K562 (cell line): Measurements from ENCODE around the gene NR2F2. TPM values are rescaled to one million over a fixed set of nuclear protein-coding genes. Genes with fewer than 3 reads are reported as not detected.
A peak's percentile ranks its signal among the peaks of the same experiment; 100 is the strongest.

Source experiments
- ATAC-seq: fragments of 200-7000 bp; cut with Tn5 transposase; 3 replicates; pipeline ENCODE4 v1.9.1; 2020; ENCODE audit warnings: moderate library complexity
- BruUV-seq: library from RNA; stranded (reverse); fragments of 400-500 nt; replicated peaks from 2 replicates; lab custom pipeline; 2021; lab: Mats Ljungman, UMichigan
- CTCF ChIA-PET: fragments of 300-600 bp; formaldehyde crosslinking; extraction: SDS; loops from one replicate; lab custom pipeline; 2021; ENCODE audit warnings: low intra/inter-chr PET ratio; lab: Yijun Ruan, JAX
- POLR2A ChIA-PET: fragments of 300-600, 350-650 bp; sonication (Branson Sonifier 250); formaldehyde crosslinking; extraction: SDS; loops from one replicate; lab custom pipeline; 2021; ENCODE audit warnings: antibody characterized with exemption, inconsistent platforms; lab: Yijun Ruan, JAX
- DNase-seq, 4 experiments: peaks; one replicate each; pipeline versions ENCODE4 v3.0.0 to v3.0.0-alpha.2; 2011 to 2018; ENCODE audit warnings: low spot score in 3 of 4, mixed read lengths in 3 of 4; ENCODE audit errors: extremely low read depth in 1 of 4
- FAIRE-seq: peaks from 2 replicates; lab custom pipeline; 2011; peaks lifted over from hg19 to GRCh38; lab: Jason Lieb, UNC
- H2AFZ ChIP-seq: 2 replicates; pipeline ENCODE4 v1.6.0; 2011; ENCODE audit warnings: low read depth, low read length, control low read depth, inconsistent platforms
- H3K27ac ChIP-seq: fragments of 200-600 bp; 3 replicates; pipeline ENCODE4 v1.8.0; 2011; ENCODE audit warnings: low read depth, mild to moderate bottlenecking, control low read depth, inconsistent platforms, low read length, moderate library complexity, mixed read lengths; ENCODE audit errors: extremely low read depth
- H3K27me3 ChIP-seq, 2 experiments: fragments of 300-600 bp in 1 of 2; 2 replicates in 1 of 2; 3 replicates in 1 of 2; pipeline versions ENCODE4 v1.6.0 to v1.8.0; 2011; ENCODE audit warnings: inconsistent platforms in 2 of 2, low read length in 2 of 2, mild to moderate bottlenecking in 1 of 2, mixed read lengths in 1 of 2, moderate library complexity in 1 of 2; ENCODE audit not compliant: control insufficient read depth in 2 of 2, insufficient read depth in 2 of 2
- H3K36me3 ChIP-seq: fragments of 300-600 bp; 3 replicates; pipeline ENCODE4 v1.8.0; 2011; ENCODE audit warnings: mild to moderate bottlenecking, low read length, inconsistent platforms; ENCODE audit not compliant: control insufficient read depth, insufficient read depth
- H3K4me1 ChIP-seq, 2 experiments: fragments of 200-600 bp in 1 of 2; replicated peaks in 1 of 2; 2 replicates in 1 of 2; 3 replicates in 1 of 2; pipeline versions ENCODE4 v1.5.1 to v1.8.0; 2011; ENCODE audit warnings: inconsistent platforms in 2 of 2, low read length in 2 of 2, mild to moderate bottlenecking in 1 of 2, mixed read lengths in 1 of 2, moderate library complexity in 1 of 2; ENCODE audit not compliant: control insufficient read depth in 2 of 2, insufficient read depth in 2 of 2
- H3K4me2 ChIP-seq: 2 replicates; pipeline ENCODE4 v1.6.1; 2011; ENCODE audit warnings: low read length, control low read depth, inconsistent platforms, mixed read lengths; ENCODE audit not compliant: insufficient read depth
- H3K4me3 ChIP-seq: fragments of 200-600 bp; sonication (generic), shearing (Covaris generic); 2 replicates; pipeline ENCODE4 v1.5.1; 2016; ENCODE audit warnings: control low read depth, inconsistent platforms
- H3K79me2 ChIP-seq: fragments of 200-600 bp; 3 replicates; pipeline ENCODE4 v1.8.0; 2011; ENCODE audit warnings: low read length, inconsistent platforms; ENCODE audit not compliant: control insufficient read depth, insufficient read depth
- H3K9ac ChIP-seq, 2 experiments: 2 replicates each; pipeline versions ENCODE4 v1.6.0 to v1.6.1; 2011; ENCODE audit warnings: low read depth in 2 of 2, low read length in 2 of 2, control low read depth in 1 of 2, inconsistent platforms in 1 of 2, mild to moderate bottlenecking in 1 of 2, mixed read lengths in 1 of 2; ENCODE audit not compliant: insufficient read depth in 1 of 2
- H3K9me1 ChIP-seq: one replicate; pipeline ENCODE4 v1.6.0; 2011; ENCODE audit warnings: inconsistent platforms, mild to moderate bottlenecking, low read length, moderate library complexity; ENCODE audit not compliant: control insufficient read depth, insufficient read depth
- H3K9me3 ChIP-seq: replicated peaks from 2 replicates; pipeline ENCODE4 v1.5.1; 2011; ENCODE audit warnings: low read depth, low read length, inconsistent platforms; ENCODE audit not compliant: control insufficient read depth, insufficient read depth
- H4K20me1 ChIP-seq: replicated peaks from 2 replicates; pipeline ENCODE4 v1.6.1; 2011; ENCODE audit warnings: low read length, inconsistent platforms, mixed read lengths; ENCODE audit not compliant: control insufficient read depth, insufficient read depth
- ATF7 ChIP-seq: fragments of 450-650 bp; IDR thresholded peaks from 2 replicates; pipeline ENCODE4 v1.7.1; 2014; ENCODE audit warnings: mild to moderate bottlenecking, moderate library complexity
- ETV5 ChIP-seq: sonication (generic); formaldehyde crosslinking; IDR thresholded peaks from 2 replicates; pipeline ENCODE4 v1.4.0; 2020; ENCODE audit warnings: low read depth, mild to moderate bottlenecking, missing genetic modification reagents
- KLF10 ChIP-seq: fragments of 250-450 bp; sonication (Bioruptor Pico); IDR thresholded peaks from 2 replicates; pipeline ENCODE4 v1.6.1; 2021; ENCODE audit warnings: matching md5 sums
- POLR2G ChIP-seq: fragments of 200-400 bp; formaldehyde crosslinking; IDR thresholded peaks from 2 replicates; pipeline ENCODE4 v1.6.1; 2017; ENCODE audit warnings: low read depth, mild to moderate bottlenecking, antibody characterized with exemption, low read length, moderate library complexity
- ZNF778 ChIP-seq: fragments of 450-650 bp; formaldehyde crosslinking; IDR thresholded peaks from 2 replicates; pipeline ENCODE4 v1.4.0; 2020; ENCODE audit warnings: mild to moderate bottlenecking, moderate library complexity
- WGBS: fragments of 100-300 bp; shearing (Covaris generic); methylation state at CpG from one replicate; pipeline ENCODE4 v1.1.6; 2016; ENCODE audit warnings: low coverage, mixed read lengths; ENCODE audit not compliant: insufficient coverage; ENCODE audit errors: missing lambda C conversion rate; 5-methylcytosine and 5-hydroxymethylcytosine counted together
- in situ Hi-C: fragments of 300-500 bp; cut with MboI; formaldehyde crosslinking; loops from 4 replicates; pipeline ENCODE4 v1.15.0; 2018; ENCODE audit warnings: inconsistent platforms, mixed read lengths
- intact Hi-C: fragments of 100-400 bp; cut with micrococcal nuclease; formaldehyde crosslinking; loops from 2 replicates; pipeline ENCODE4 v1.14.2; 2022
- polyA plus RNA-seq, 8 experiments: library from polyadenylated mRNA; depleted of rRNA in 4 of 8; stranded (reverse) in 5 of 8; unstranded in 3 of 8; fragments of >200 nt; fragmentation: Nextera tagmentation in 2 of 8; fragmentation: Illumina TruSeq in 1 of 8; extraction: Ambion mirVana in 2 of 8; extraction: Trizol in 1 of 8; gene quantifications; 2 replicates each; pipeline versions ENCODE4 v1.2.1 to v1.2.3, GENCODE V29; 2011 to 2014; ENCODE audit warnings: inconsistent platforms in 1 of 8, missing spikeins in 1 of 8
- total RNA-seq, 7 experiments: library from RNA; depleted of rRNA in 6 of 7; stranded (reverse); fragments of >200 nt in 6 of 7; fragmentation: Illumina TruSeq in 2 of 7; extraction: Trizol in 2 of 7; gene quantifications; 2 replicates each; pipeline versions ENCODE4 v1.2.1 to v1.2.3, GENCODE V29; 2011 to 2021; ENCODE audit warnings: low replicate concordance in 1 of 7
- TF ChIP-seq, protein P1 (sequence below): sonication (generic); formaldehyde crosslinking; IDR thresholded peaks from 2 replicates; pipeline ENCODE4 v1.9.0; 2022; ENCODE audit warnings: mild to moderate bottlenecking, missing genetic modification reagents
- TF ChIP-seq, protein P2 (sequence below): fragments of 250-450 bp; sonication (Bioruptor Pico); IDR thresholded peaks from 2 replicates; pipeline ENCODE4 v1.8.0; 2021; ENCODE audit warnings: moderate library complexity, mild to moderate bottlenecking, inconsistent platforms

NR2F2 gene
- total and polyA plus RNA-seq, 9 of the 15 experiments (the other 6 are each of a cell fraction or from before 2014, with no cell fraction given) = 6.0 to 51.8 (median 11.1) TPM

DNA sequence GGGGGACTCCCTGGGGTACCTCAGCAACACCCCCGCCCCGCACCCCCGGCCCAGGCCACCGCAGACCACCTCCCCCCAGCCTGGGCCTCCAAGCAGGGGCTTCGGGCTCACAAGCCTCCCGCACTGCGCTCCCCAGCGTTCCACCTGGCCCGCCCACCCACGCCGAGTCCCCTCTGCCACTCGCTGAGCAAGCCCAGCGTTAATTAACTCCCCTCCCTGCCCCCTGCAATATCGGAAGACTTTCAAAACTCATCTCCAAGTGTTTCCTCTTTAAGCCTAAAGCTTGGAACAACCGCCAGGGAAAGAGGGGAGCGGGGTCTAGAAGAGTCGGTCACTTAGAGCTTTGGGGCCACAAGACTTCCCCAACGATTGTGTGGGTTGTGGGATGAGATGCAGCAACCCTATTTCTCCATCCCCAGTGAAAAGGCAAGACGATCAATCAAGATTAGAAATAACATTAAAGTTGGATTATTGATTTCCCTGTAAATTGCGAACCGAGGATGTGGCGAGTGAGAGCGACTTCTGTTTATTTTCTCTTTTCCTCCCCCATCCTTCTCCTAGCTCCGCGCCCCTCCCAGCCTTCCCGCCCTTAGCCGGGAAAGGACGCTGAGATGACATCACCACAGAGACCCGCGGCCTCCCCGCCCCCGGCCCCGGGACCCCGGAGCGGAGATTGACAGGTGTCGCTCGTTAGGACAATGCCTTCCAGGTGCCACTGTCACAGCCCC lies 30.2 kb downstream of the NR2F2 start (continued):
- TF ChIP-seq, protein P1, sequence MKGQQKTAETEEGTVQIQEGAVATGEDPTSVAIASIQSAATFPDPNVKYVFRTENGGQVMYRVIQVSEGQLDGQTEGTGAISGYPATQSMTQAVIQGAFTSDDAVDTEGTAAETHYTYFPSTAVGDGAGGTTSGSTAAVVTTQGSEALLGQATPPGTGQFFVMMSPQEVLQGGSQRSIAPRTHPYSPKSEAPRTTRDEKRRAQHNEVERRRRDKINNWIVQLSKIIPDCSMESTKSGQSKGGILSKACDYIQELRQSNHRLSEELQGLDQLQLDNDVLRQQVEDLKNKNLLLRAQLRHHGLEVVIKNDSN (CRISPR knock-in tag) = no peak
- TF ChIP-seq ATF7 (no peak), KLF10 (CRISPR knock-in tag) (no peak), ZNF778 (no peak), ETV5 (CRISPR knock-in tag) (no peak)

DNA sequence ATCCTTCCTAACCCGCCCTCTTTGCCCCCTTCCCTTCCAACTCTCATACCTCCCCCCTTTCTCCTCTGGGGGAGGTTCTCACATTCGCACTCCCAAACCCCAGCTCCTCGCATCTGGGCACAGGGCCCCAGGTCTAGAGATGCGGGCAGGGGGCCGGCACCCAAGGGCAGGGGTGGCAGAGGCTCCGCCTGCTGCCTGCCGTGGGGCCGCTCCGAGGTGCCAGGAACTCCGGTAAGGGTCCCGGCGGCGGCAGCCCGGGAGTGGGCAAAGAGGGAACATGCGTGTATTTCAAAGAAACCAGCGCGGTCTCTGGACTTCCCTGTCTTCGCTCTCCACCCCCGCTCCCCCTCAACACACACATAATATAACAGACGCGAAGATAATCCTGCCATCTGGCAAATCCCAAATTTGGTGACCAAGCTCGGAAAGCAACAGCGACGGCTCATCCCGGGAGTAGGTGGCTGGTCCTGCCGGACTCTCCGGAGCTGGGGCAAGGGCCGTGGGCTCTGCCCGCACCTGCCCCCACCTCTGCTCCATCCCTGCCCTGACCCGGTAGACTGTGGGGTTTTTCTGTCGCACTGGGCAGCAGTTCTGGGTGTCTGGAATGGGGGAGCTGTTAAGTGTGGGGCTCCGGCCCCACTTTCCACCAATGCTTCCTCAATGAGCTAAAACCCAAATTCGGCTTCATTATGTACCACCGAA lies 31.0 kb downstream of the NR2F2 start:
- in situ Hi-C loops (no loop called here), intact Hi-C loops (no loop called here)
- no peak for FAIRE-seq
- 95% methylated on average over 29 of the region's 34 CpGs for WGBS
- DNase-seq = no peak
- Histone ChIP-seq H3K27ac (no peak overlapping the region), H3K9me3 (no peaks in the 10 kb centered on the region), H3K4me1 (peaks cover under 1 to 25% of the 10 kb centered on the region in 2 experiments; a peak in 4 of 5 replicates), H3K4me2 (no peak overlapping the region), H3K9me1 (peaks cover 3% of the 10 kb centered on the region), H2AFZ (no peak overlapping the region), H3K36me3 (no peaks in the 10 kb centered on the region), H3K27me3 (no peaks in the 10 kb centered on the region), H3K4me3 (no peak overlapping the region), H3K9ac (no peak overlapping the region), H4K20me1 (no peaks in the 10 kb centered on the region), H3K79me2 (no peaks in the 10 kb centered on the region)
- TF ChIP-seq, protein P2, sequence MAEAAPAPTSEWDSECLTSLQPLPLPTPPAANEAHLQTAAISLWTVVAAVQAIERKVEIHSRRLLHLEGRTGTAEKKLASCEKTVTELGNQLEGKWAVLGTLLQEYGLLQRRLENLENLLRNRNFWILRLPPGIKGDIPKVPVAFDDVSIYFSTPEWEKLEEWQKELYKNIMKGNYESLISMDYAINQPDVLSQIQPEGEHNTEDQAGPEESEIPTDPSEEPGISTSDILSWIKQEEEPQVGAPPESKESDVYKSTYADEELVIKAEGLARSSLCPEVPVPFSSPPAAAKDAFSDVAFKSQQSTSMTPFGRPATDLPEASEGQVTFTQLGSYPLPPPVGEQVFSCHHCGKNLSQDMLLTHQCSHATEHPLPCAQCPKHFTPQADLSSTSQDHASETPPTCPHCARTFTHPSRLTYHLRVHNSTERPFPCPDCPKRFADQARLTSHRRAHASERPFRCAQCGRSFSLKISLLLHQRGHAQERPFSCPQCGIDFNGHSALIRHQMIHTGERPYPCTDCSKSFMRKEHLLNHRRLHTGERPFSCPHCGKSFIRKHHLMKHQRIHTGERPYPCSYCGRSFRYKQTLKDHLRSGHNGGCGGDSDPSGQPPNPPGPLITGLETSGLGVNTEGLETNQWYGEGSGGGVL (CRISPR knock-in tag) = no peak
- 0 out of 2 replicates have a peak, but pooled peaks have one; percentile 21 for TF ChIP-seq POLR2G
- BruUV-seq = no TSS peak
- ChIA-PET CTCF (no interaction called here), POLR2A (interaction anchor here (0.7 kb wide), 1 partner anchor 22 kb away, joined by 3 read pairs; no protein-coding TSS in a partner anchor)
- no peak for ATAC-seq
